Endothelial cell of umbilical vein (primary cell): Measurements from ENCODE around the gene MYH7. TPM values are rescaled to one million over a fixed set of nuclear protein-coding genes. Genes with fewer than 3 reads are reported as not detected.

ENCODE experiments used
- BruUV-seq: library from RNA; stranded (reverse); fragments of 400-500 nt; replicated peaks from 2 replicates; lab custom pipeline; 2021; lab: Mats Ljungman, UMichigan
- CTCF ChIA-PET: fragments of 300-600, 350-600 bp; sonication (Branson Sonifier 250); formaldehyde crosslinking; loops from one replicate; lab custom pipeline; 2021; ENCODE audit warnings: antibody characterized with exemption, inconsistent platforms; lab: Charles Lee
- POLR2A ChIA-PET: fragments of 300-600, 350-600 bp; sonication (Branson Sonifier 250); formaldehyde crosslinking; loops from one replicate; lab custom pipeline; 2021; ENCODE audit warnings: antibody characterized with exemption, inconsistent platforms; lab: Charles Lee
- DNase-seq: peaks from one replicate; pipeline ENCODE4 v3.0.0-alpha.2; 2011; ENCODE audit warnings: low read depth, low spot score
- FAIRE-seq: peaks from 2 replicates; lab custom pipeline; 2011; peaks lifted over from hg19 to GRCh38; lab: Jason Lieb, UNC
- H2AFZ ChIP-seq: 2 replicates; pipeline ENCODE4 v1.6.0; 2012; ENCODE audit warnings: low read depth, low read length, control low read depth, inconsistent platforms
- H3K27ac ChIP-seq: 2 replicates; pipeline ENCODE4 v1.5.1; 2011; ENCODE audit warnings: low read depth, mild to moderate bottlenecking, control low read depth, low read length, moderate library complexity; ENCODE audit not compliant: insufficient read depth
- H3K27me3 ChIP-seq, 2 experiments: 2 replicates each; pipeline versions ENCODE4 v1.6.0 to v1.6.1; 2011; ENCODE audit warnings: low read length in 2 of 2, mixed read lengths in 1 of 2; ENCODE audit not compliant: control insufficient read depth in 2 of 2, insufficient read depth in 2 of 2
- H3K36me3 ChIP-seq, 2 experiments: 2 replicates in 1 of 2; 3 replicates in 1 of 2; pipeline ENCODE4 v1.5.1; 2011; ENCODE audit warnings: low read length in 2 of 2, mild to moderate bottlenecking in 1 of 2, moderate library complexity in 1 of 2; ENCODE audit not compliant: control insufficient read depth in 2 of 2, insufficient read depth in 2 of 2; ENCODE audit errors: extremely low read depth in 1 of 2
- H3K4me1 ChIP-seq: 3 replicates; pipeline ENCODE4 v1.5.1; 2011; ENCODE audit warnings: mild to moderate bottlenecking, low read length; ENCODE audit not compliant: control insufficient read depth, insufficient read depth; ENCODE audit errors: extremely low read depth
- H3K4me2 ChIP-seq: 2 replicates; pipeline ENCODE4 v1.6.1; 2011; ENCODE audit warnings: low read length, control low read depth, mixed read lengths; ENCODE audit not compliant: insufficient read depth
- H3K4me3 ChIP-seq, 3 experiments: fragments of 200-600 bp in 1 of 3; sonication (generic), shearing (Covaris generic) in 1 of 3; replicated peaks in 1 of 3; 2 replicates each; pipeline ENCODE4 v1.5.1; 2011 to 2016; ENCODE audit warnings: control low read depth in 3 of 3, low read length in 3 of 3, mild to moderate bottlenecking in 2 of 3, inconsistent platforms in 1 of 3, low read depth in 1 of 3, moderate library complexity in 1 of 3; ENCODE audit not compliant: insufficient read depth in 1 of 3
- H3K79me2 ChIP-seq: 2 replicates; pipeline ENCODE4 v1.6.0; 2012; ENCODE audit warnings: low read length, inconsistent platforms; ENCODE audit not compliant: control insufficient read depth, insufficient read depth
- H3K9ac ChIP-seq: replicated peaks from 2 replicates; pipeline ENCODE3; 2011; ENCODE audit warnings: low read length, control low read depth; ENCODE audit not compliant: insufficient read depth; ENCODE audit errors: extremely low read depth
- H3K9me1 ChIP-seq: replicated peaks from 3 replicates; pipeline ENCODE4 v1.6.0; 2011; ENCODE audit warnings: mild to moderate bottlenecking, low read length; ENCODE audit not compliant: control insufficient read depth, insufficient read depth; ENCODE audit errors: extremely low read depth
- H3K9me3 ChIP-seq: replicated peaks from 2 replicates; pipeline ENCODE4 v1.5.1; 2012; ENCODE audit warnings: low read length, inconsistent platforms; ENCODE audit not compliant: control insufficient read depth, insufficient read depth
- H4K20me1 ChIP-seq: replicated peaks from 2 replicates; pipeline ENCODE3; 2011; ENCODE audit warnings: mild to moderate bottlenecking, low read length; ENCODE audit not compliant: control insufficient read depth, insufficient read depth; ENCODE audit errors: extremely low read depth
- CTCF ChIP-seq, 2 donors: IDR thresholded peaks; 1 replicate in 1 of 2; 2 replicates in 1 of 2; pipeline ENCODE4 v1.5.1; 2011; ENCODE audit warnings: low read length in 2 of 2, mild to moderate bottlenecking in 2 of 2, moderate library complexity in 2 of 2, control low read depth in 1 of 2, inconsistent platforms in 1 of 2, low read depth in 1 of 2; ENCODE audit not compliant: insufficient read depth in 1 of 2; ENCODE audit errors: extremely low read depth in 1 of 2
- EZH2 ChIP-seq: IDR thresholded peaks from 2 replicates; pipeline ENCODE4 v1.6.1; 2012; ENCODE audit warnings: borderline replicate concordance, low read depth, mild to moderate bottlenecking, moderate library complexity, low read length, inconsistent platforms; ENCODE audit not compliant: severe bottlenecking
- FOS ChIP-seq: IDR thresholded peaks from 2 replicates; pipeline ENCODE4 v1.6.1; 2011; ENCODE audit warnings: mild to moderate bottlenecking, low read length, moderate library complexity, borderline replicate concordance; ENCODE audit not compliant: insufficient read depth
- GATA2 ChIP-seq: IDR thresholded peaks from 2 replicates; pipeline ENCODE4 v1.7.0; 2011; ENCODE audit warnings: low read depth, mild to moderate bottlenecking, moderate library complexity, mixed read lengths, low read length; ENCODE audit not compliant: insufficient read length, insufficient read depth
- JUN ChIP-seq: IDR thresholded peaks from 2 replicates; pipeline ENCODE4 v1.6.1; 2011; ENCODE audit warnings: borderline replicate concordance, low read depth; ENCODE audit not compliant: insufficient read length, insufficient read depth
- MYC ChIP-seq: IDR thresholded peaks from one replicate; pipeline ENCODE4 v1.6.1; 2011; ENCODE audit warnings: mild to moderate bottlenecking, low read depth, low read length
- POLR2A ChIP-seq: IDR thresholded peaks from 2 replicates; pipeline ENCODE4 v1.6.1; 2012; ENCODE audit warnings: low read depth, mild to moderate bottlenecking, control low read depth, low read length
- POLR2AphosphoS5 ChIP-seq: IDR thresholded peaks from 2 replicates; pipeline ENCODE4 v1.6.1; 2012; ENCODE audit warnings: low read depth, mild to moderate bottlenecking, control low read depth, low read length, moderate library complexity; ENCODE audit not compliant: insufficient read depth
- dilution Hi-C: fragments of 300-500 bp; cut with MboI; formaldehyde crosslinking; loops from one replicate; pipeline ENCODE4 v1.15.0; 2019; ENCODE audit warnings: low sequenced_read_pairs; ENCODE audit not compliant: extremely low pct_ligation_motif_present
- intact Hi-C: fragments of 100-400 bp; cut with micrococcal nuclease; formaldehyde crosslinking; loops from one replicate; pipeline ENCODE4 v1.10.0; 2022
- polyA plus RNA-seq, 4 experiments: library from polyadenylated mRNA; depleted of rRNA in 3 of 4; stranded (reverse) in 3 of 4; unstranded in 1 of 4; fragments of >200 nt; gene quantifications; 2 replicates each; pipeline versions ENCODE4 v1.2.1 to v1.2.3, GENCODE V29; 2011 to 2012; ENCODE audit warnings: missing spikeins in 1 of 4
- total RNA-seq: library from RNA; stranded (reverse); gene quantifications from 2 replicates; pipeline ENCODE4 v1.2.3, GENCODE V29; 2021
- TF ChIP-seq, protein P1 (sequence below): IDR thresholded peaks from 2 replicates; pipeline ENCODE4 v1.6.1; 2011; ENCODE audit not compliant: insufficient read depth, insufficient read length

MYH7 gene
- total and polyA plus RNA-seq, 2 donors (not counting 3 experiments of a cell fraction or from before 2014, with no cell fraction given): not detected

DNA sequence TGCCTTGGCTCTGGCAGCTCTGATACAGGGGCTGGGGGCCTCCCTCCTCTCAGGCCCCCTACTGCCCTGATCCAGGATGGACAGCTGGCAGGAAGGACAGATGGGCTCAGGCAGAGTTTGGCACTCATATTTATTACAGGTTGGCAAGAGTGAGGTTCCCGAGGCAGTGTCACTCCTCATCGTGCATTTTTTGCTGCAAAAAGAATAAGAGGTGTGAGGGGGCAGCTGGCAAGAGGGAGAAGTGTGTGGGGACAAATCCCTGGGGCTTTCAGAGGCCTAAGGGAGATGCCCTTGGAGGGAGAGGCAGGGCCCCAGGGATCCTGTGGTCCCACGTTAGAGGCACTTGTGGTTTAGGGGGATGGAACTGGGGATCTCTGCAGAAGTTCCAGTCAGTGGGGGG lies 53.6 kb downstream of the MYH7 start:
- Histone ChIP-seq H4K20me1 (no peaks in the 10 kb centered on the region), H3K27me3 (no peaks in the 10 kb centered on the region), H3K36me3 (no peaks in the 10 kb centered on the region), H2AFZ (no peak overlapping the region), H3K9ac (no peak overlapping the region), H3K79me2 (no peaks in the 10 kb centered on the region), H3K27ac (no peak overlapping the region), H3K4me1 (no peaks in the 10 kb centered on the region), H3K9me1 (no peaks in the 10 kb centered on the region), H3K4me3 (no peak overlapping the region), H3K4me2 (no peak overlapping the region), H3K9me3 (no peaks in the 10 kb centered on the region)
- DNase-seq: no peak
- dilution Hi-C loops (no loop called here), intact Hi-C loops (no loop called here)
- ChIA-PET CTCF (interaction anchor here (1.2 to 4.7 kb wide), 5 partner anchors 15 to 261 kb away, joined by 4 to 55 read pairs (median 36); no protein-coding TSS in a partner anchor), POLR2A (no interaction called here)
- BruUV-seq: no TSS peak
- TF ChIP-seq POLR2A (no peak), FOS (no peak), POLR2AphosphoS5 (no peak), EZH2 (no peak), MYC (no peak), CTCF (IDR thresholded peaks at IDR 0.05; ENCODE audit: extremely low read depth in 1 of 2, insufficient read depth in 1 of 2, low read depth in 1 of 2, low read length in 2 of 2) (no peak), GATA2 (no peak), JUN (no peak)
- TF ChIP-seq, protein P1, sequence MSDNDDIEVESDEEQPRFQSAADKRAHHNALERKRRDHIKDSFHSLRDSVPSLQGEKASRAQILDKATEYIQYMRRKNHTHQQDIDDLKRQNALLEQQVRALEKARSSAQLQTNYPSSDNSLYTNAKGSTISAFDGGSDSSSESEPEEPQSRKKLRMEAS: no peak
- FAIRE-seq: no peak
